GM12872 (cell line): Measurements from ENCODE around the gene KRT7.

Experiments
- CTCF ChIP-seq: IDR thresholded peaks from 3 replicates; pipeline ENCODE4 v1.5.1; 2011; ENCODE audit warnings: low read depth, mild to moderate bottlenecking, low read length, moderate library complexity; ENCODE audit not compliant: insufficient read depth

The KRT7 gene

DNA sequence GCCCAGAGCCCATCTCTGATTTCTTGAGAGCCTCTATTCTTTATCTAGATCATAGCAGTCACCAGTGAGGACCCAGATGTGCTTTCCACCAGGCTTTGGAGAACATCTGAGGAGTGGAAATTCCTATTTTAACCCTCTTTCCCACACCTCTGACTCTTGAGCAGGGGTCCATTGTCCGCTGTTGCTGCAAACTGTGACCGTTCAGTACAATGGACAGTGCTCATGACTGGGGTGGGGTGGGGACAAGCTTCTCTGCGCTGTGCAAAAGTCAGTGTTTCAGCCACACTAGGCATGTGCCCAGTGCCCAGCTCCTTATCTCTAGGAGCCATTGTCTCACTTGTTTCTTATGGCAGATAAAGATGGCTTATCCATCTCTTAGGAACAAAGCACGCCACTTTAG is 16.9 kb upstream of the KRT7 start:
- TF ChIP-seq CTCF = no peak

- no peak for TF ChIP-seq CTCF
Measured at GRCh38 chr12:52216807-52217206, 16.2 kb upstream of the KRT7 start.

DNA sequence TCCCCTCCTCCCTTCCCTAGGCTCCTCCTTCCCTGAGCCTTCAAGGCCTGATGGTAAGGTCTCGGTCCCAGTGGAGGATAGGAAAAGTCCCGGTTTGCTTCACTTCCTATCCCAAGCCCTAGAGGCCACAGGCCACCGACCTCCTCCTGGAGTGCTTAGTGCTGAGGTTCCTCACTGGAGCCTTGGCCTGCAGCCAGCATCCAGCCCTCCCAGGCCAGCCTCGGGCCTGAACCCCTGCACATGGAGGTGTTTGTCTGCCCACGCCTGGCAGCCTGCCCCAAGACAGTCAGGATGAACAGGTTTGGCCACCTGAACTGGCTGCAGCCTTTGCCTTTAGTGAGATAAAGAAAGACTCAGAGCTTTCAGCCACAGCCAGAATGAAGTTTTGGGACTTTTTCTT is 15.8 kb upstream of the KRT7 start:
- TF ChIP-seq CTCF = no peak

- TF ChIP-seq CTCF = no peak
Measured at GRCh38 chr12:52218001-52218400, 15.0 kb upstream of the KRT7 start.

GRCh38 chr12:52220477-52220876 is 12.6 kb upstream of the KRT7 start:
- TF ChIP-seq CTCF = no peak

- no peak for TF ChIP-seq CTCF
Measured at GRCh38 chr12:52221070-52221781, 11.8 kb upstream of the KRT7 start.

- TF ChIP-seq CTCF = peak; percentile 81
Measured at GRCh38 chr12:52221912-52222457, 11.1 kb upstream of the KRT7 start.
